ENCODE results near the gene LMAN1L. TPM values are rescaled to one million over a fixed set of nuclear protein-coding genes. Genes with fewer than 3 reads are reported as not detected.

LMAN1L gene
- polyA plus RNA-seq, 1 donor from 2014 or later: not detected

GRCh38 chr15:74830868-74831267 is 18.2 kb downstream of the LMAN1L start (continued):
- TF ChIP-seq SMC3 (conservative IDR thresholded peaks at IDR 0.05; ENCODE audit: poor library complexity): no peak
- no peak for TF ChIP-seq MXI1 (conservative IDR thresholded peaks at IDR 0.05; ENCODE audit: poor library complexity, severe bottlenecking)

GRCh38 chr15:74831813-74832495 is 19.3 kb downstream of the LMAN1L start:
- no peak for TF ChIP-seq MXI1 (conservative IDR thresholded peaks at IDR 0.05; ENCODE audit: poor library complexity, severe bottlenecking)
- TF ChIP-seq, protein P1, sequence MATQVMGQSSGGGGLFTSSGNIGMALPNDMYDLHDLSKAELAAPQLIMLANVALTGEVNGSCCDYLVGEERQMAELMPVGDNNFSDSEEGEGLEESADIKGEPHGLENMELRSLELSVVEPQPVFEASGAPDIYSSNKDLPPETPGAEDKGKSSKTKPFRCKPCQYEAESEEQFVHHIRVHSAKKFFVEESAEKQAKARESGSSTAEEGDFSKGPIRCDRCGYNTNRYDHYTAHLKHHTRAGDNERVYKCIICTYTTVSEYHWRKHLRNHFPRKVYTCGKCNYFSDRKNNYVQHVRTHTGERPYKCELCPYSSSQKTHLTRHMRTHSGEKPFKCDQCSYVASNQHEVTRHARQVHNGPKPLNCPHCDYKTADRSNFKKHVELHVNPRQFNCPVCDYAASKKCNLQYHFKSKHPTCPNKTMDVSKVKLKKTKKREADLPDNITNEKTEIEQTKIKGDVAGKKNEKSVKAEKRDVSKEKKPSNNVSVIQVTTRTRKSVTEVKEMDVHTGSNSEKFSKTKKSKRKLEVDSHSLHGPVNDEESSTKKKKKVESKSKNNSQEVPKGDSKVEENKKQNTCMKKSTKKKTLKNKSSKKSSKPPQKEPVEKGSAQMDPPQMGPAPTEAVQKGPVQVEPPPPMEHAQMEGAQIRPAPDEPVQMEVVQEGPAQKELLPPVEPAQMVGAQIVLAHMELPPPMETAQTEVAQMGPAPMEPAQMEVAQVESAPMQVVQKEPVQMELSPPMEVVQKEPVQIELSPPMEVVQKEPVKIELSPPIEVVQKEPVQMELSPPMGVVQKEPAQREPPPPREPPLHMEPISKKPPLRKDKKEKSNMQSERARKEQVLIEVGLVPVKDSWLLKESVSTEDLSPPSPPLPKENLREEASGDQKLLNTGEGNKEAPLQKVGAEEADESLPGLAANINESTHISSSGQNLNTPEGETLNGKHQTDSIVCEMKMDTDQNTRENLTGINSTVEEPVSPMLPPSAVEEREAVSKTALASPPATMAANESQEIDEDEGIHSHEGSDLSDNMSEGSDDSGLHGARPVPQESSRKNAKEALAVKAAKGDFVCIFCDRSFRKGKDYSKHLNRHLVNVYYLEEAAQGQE (IDR thresholded peaks at IDR 0.05; ENCODE audit: borderline replicate concordance): no peak
- no peak for TF ChIP-seq EZH2 (IDR thresholded peaks at IDR 0.05; ENCODE audit: borderline replicate concordance, insufficient read depth, low read length, poor library complexity, severe bottlenecking)
- no peak for TF ChIP-seq RAD21 (conservative IDR thresholded peaks at IDR 0.05)
- TF ChIP-seq EP300 (conservative IDR thresholded peaks at IDR 0.05; ENCODE audit: poor library complexity, severe bottlenecking): no peak
- TF ChIP-seq SMC3 (conservative IDR thresholded peaks at IDR 0.05; ENCODE audit: poor library complexity): no peak
- TF ChIP-seq, protein P2, sequence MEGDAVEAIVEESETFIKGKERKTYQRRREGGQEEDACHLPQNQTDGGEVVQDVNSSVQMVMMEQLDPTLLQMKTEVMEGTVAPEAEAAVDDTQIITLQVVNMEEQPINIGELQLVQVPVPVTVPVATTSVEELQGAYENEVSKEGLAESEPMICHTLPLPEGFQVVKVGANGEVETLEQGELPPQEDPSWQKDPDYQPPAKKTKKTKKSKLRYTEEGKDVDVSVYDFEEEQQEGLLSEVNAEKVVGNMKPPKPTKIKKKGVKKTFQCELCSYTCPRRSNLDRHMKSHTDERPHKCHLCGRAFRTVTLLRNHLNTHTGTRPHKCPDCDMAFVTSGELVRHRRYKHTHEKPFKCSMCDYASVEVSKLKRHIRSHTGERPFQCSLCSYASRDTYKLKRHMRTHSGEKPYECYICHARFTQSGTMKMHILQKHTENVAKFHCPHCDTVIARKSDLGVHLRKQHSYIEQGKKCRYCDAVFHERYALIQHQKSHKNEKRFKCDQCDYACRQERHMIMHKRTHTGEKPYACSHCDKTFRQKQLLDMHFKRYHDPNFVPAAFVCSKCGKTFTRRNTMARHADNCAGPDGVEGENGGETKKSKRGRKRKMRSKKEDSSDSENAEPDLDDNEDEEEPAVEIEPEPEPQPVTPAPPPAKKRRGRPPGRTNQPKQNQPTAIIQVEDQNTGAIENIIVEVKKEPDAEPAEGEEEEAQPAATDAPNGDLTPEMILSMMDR (IDR thresholded peaks at IDR 0.05; ENCODE audit: poor library complexity, severe bottlenecking): no peak
- no peak for TF ChIP-seq POLR2AphosphoS5 (IDR thresholded peaks at IDR 0.05)
- no peaks in the 10 kb centered on the region for H3K9me3 ChIP-seq (ENCODE audit: low read length)
- no peaks in the 10 kb centered on the region for H3K9me2 ChIP-seq (ENCODE audit: insufficient read depth, low read length)
- H3K4me2 ChIP-seq (ENCODE audit: low read length): no peak overlapping the region
- no peak overlapping the region for H3K27ac ChIP-seq (ENCODE audit: low read length)
- H3K79me2 ChIP-seq (replicated peaks; ENCODE audit: insufficient read depth, low read length): no peaks in the 10 kb centered on the region
- no peaks in the 10 kb centered on the region for H4K20me1 ChIP-seq (ENCODE audit: insufficient read depth)
- H3F3A ChIP-seq (ENCODE audit: insufficient read depth, low read length, poor library complexity, severe bottlenecking): no peaks in the 10 kb centered on the region
- H3K27me3 ChIP-seq (ENCODE audit: insufficient read depth, low read depth, low read length): peaks cover 21% of the 10 kb centered on the region
- H3K4me3 ChIP-seq (ENCODE audit: low read length): no peak overlapping the region
- H3K36me3 ChIP-seq (ENCODE audit: insufficient read depth, low read length): no peaks in the 10 kb centered on the region
- H3K9ac ChIP-seq (ENCODE audit: low read length): no peak overlapping the region
- no peak overlapping the region for H2AFZ ChIP-seq (ENCODE audit: low read depth, low read length)

DNA sequence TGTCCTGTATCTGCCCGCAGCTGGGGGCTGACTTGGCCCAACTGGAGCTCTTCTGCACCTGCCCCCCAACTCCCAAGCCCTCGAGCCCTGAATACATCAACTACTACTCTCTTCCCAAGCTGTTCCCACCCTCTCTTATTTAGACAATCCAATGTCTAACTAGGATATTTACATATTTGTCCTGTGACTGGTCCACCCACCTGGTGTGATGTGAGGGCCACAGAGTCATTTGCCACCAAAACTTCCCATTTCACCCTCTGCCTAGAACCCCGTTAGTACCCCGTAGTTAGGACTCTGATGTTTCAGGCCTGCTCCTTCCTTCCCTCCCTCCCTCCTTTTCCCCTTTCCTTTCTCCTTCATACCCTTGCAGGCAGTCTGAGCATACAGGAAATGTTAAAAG is 20.2 kb downstream of the LMAN1L start:
- Histone ChIP-seq H4K20me1 (ENCODE audit: insufficient read depth) (no peaks in the 10 kb centered on the region), H3K36me3 (ENCODE audit: insufficient read depth, low read length) (no peaks in the 10 kb centered on the region), H3K9me3 (ENCODE audit: low read length) (no peaks in the 10 kb centered on the region), H3K79me2 (replicated peaks; ENCODE audit: insufficient read depth, low read length) (no peaks in the 10 kb centered on the region), H3K27ac (ENCODE audit: low read length) (no peak overlapping the region), H3K4me2 (ENCODE audit: low read length) (no peak overlapping the region), H3K4me3 (ENCODE audit: low read length) (no peak overlapping the region), H2AFZ (ENCODE audit: low read depth, low read length) (no peak overlapping the region), H3K27me3 (ENCODE audit: insufficient read depth, low read depth, low read length) (peaks cover 12% of the 10 kb centered on the region), H3F3A (ENCODE audit: insufficient read depth, low read length, poor library complexity, severe bottlenecking) (no peaks in the 10 kb centered on the region), H3K9ac (ENCODE audit: low read length) (no peak overlapping the region), H3K9me2 (ENCODE audit: insufficient read depth, low read length) (no peaks in the 10 kb centered on the region)
- TF ChIP-seq POLR2AphosphoS5 (IDR thresholded peaks at IDR 0.05) (no peak), RAD21 (conservative IDR thresholded peaks at IDR 0.05) (no peak)

Data from neural cell (in vitro differentiated cells).